GM06990 (cell line): ENCODE measurements around the gene WDR4.

ENCODE experiments used
- DNase-seq: peaks from one replicate; pipeline ENCODE4 v3.0.0-alpha.2; 2011; ENCODE audit not compliant: insufficient read length; ENCODE audit errors: extremely low read depth
- H3K27me3 ChIP-seq: replicated peaks from 2 replicates; pipeline ENCODE4 v1.6.0; 2011; ENCODE audit warnings: low read length; ENCODE audit not compliant: control insufficient read depth, insufficient read depth
- H3K36me3 ChIP-seq: 2 replicates; pipeline ENCODE4 v1.5.1; 2011; ENCODE audit warnings: low read length; ENCODE audit not compliant: control insufficient read depth, insufficient read depth
- H3K4me3 ChIP-seq: replicated peaks from 2 replicates; pipeline ENCODE4 v1.5.1; 2011; ENCODE audit warnings: low read depth, mild to moderate bottlenecking, control low read depth, low read length
- TF ChIP-seq, protein P1 (sequence below): IDR thresholded peaks from 2 replicates; pipeline ENCODE4 v1.5.1; 2011; ENCODE audit warnings: low read length, control low read depth, mild to moderate bottlenecking, inconsistent platforms; ENCODE audit not compliant: insufficient read depth, poor library complexity, severe bottlenecking

The WDR4 gene

DNA sequence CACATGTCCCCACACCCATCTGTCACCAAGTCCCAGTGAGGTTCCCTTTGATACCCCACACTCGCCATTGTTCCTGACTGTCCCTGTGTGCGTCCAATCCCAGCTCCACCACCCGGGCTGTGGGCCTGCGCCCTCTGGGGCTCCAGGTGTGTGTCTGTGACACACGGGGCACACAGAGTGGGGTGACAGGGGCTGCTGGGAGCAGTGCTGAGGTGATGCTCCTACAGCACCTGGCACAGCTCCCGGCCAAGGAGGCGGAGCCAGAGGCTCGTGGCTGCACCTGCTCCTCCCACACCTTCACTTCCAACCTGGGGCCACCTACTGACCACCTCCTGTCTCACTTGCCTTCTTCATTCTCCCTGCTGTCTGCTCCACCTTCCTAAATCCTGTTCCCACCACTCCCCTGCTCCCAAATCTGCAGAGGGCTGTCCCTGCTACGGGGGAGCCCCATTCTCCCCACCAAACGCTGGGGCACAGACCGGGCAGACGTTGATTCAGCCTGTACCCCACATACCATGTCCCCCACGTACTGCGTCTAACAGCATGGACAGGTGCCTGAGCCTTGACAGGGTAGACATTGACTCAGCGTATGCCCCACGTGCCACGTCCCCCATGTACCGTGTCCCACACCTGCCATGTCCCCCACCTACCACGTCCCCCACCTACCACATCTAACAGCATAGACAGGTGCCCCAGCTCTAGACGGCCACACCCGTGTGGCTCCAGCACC lies 16.4 kb downstream of the WDR4 start:
- no peak for DNase-seq
- TF ChIP-seq, protein P1, sequence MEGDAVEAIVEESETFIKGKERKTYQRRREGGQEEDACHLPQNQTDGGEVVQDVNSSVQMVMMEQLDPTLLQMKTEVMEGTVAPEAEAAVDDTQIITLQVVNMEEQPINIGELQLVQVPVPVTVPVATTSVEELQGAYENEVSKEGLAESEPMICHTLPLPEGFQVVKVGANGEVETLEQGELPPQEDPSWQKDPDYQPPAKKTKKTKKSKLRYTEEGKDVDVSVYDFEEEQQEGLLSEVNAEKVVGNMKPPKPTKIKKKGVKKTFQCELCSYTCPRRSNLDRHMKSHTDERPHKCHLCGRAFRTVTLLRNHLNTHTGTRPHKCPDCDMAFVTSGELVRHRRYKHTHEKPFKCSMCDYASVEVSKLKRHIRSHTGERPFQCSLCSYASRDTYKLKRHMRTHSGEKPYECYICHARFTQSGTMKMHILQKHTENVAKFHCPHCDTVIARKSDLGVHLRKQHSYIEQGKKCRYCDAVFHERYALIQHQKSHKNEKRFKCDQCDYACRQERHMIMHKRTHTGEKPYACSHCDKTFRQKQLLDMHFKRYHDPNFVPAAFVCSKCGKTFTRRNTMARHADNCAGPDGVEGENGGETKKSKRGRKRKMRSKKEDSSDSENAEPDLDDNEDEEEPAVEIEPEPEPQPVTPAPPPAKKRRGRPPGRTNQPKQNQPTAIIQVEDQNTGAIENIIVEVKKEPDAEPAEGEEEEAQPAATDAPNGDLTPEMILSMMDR = no peak
- peaks cover 43% of the 10 kb centered on the region for H3K36me3 ChIP-seq
- no peaks in the 10 kb centered on the region for H3K27me3 ChIP-seq
- no peak overlapping the region for H3K4me3 ChIP-seq

GRCh38 chr21:42861848-42862400 lies 17.4 kb downstream of the WDR4 start:
- Histone ChIP-seq H3K4me3 (no peak overlapping the region), H3K27me3 (no peaks in the 10 kb centered on the region), H3K36me3 (peaks cover 46% of the 10 kb centered on the region)
- TF ChIP-seq, protein P1 = no peak
- DNase-seq = no peak

DNA sequence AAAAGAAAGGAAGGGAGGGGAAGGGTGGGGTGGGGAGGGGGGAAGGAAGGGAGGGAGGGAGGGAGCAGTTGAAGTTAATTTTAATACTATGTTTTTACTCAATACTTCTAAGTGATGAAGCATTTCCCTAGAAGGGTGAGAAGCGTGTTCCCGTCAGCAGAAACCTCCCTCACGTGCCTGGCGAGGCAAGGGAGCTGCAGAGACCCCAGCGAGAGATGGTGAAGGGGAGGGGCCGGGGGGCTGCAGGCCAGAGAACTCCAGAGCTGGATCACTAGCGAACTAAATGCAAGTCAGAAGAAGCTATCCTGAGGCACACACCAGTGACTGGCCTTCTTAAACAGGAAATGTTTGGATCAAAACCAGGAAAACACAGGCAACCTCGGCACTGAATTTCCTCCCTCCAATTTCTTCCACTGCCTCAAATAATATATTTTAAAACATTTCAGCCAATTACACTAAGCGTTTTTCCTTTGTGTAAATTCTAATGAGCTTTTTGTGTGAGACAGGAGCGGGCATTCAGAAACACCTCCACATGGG lies 18.0 kb downstream of the WDR4 start:
- no peak for DNase-seq
- Histone ChIP-seq H3K27me3 (no peaks in the 10 kb centered on the region), H3K36me3 (peaks cover 50% of the 10 kb centered on the region), H3K4me3 (no peak overlapping the region)
- TF ChIP-seq, protein P1 = no peak

- H3K4me3 ChIP-seq = no peak overlapping the region
- DNase-seq = no peak
- H3K27me3 ChIP-seq = no peaks in the 10 kb centered on the region
- H3K36me3 ChIP-seq = peaks cover 52% of the 10 kb centered on the region
- TF ChIP-seq, protein P1 = no peak
Measured at GRCh38 chr21:42860345-42860744, 19.0 kb downstream of the WDR4 start.

DNA sequence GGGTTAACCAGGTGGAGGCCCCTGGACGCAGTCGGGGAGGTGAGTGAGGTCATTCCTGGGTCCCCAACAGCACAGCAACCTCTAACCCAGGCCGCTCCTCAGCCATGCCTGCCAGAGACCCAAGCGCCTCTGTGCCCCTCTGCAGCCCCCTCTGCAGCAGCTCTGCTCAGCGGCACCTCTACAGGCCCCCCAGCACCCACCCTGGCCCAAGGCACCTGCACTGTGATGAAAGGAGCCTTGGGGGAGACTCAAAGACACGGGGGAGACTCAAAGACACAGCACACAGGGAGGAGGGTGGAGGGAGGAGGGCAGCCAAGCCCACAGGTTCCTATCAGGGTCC lies 19.5 kb downstream of the WDR4 start:
- TF ChIP-seq, protein P1 = no peak
- H3K4me3 ChIP-seq = no peak overlapping the region
- no peaks in the 10 kb centered on the region for H3K27me3 ChIP-seq
- DNase-seq = no peak
- H3K36me3 ChIP-seq = peaks cover 55% of the 10 kb centered on the region
